ENCODE data around the gene TMEM132D.
"Not testable (repeated sequence)": the region's sequence is repeated elsewhere in the genome, so short reads cannot be mapped to it uniquely, and the experiment has no call there.

Gene TMEM132D

DNA sequence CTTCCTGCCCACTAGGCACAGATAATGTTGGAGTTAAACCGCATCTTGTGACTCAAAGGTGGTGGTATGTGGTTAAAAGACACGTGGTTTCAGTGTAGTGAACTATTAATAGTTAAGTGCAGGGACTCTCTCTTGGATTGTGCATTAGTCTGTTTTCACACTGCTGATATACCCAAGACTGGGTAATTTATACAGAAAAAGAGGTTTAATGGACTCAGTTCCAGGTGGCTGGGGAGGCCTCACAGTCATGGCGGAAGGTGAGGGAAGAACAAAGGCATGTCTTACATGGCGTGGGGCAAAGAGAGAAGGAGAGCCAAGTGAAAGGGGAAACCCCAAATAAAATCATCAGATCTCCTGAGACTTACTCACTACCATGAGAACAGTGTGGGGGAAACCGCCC, 688.3 kb downstream of the TMEM132D start:
- no peak for DNase-seq

DNA sequence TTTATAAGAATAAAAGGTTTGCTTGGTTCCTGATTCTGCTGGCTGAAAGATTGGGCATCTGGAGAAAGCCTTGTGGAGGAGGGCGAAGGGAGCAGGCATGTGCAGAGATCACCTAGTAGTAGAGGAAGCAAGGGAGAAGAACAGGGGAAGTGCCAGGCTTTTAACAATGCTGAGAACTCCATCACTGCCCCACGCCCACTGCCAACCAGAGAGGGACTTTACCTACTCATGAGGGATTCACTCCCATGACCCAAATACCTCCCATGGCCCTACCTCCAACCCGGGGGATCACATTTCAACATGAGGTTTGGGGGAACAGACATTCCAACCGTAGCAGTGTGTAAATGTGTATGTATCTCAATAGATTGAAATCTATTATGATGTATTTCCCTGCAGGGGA, 690.3 kb downstream of the TMEM132D start:
- DNase-seq, result no peak

DNA sequence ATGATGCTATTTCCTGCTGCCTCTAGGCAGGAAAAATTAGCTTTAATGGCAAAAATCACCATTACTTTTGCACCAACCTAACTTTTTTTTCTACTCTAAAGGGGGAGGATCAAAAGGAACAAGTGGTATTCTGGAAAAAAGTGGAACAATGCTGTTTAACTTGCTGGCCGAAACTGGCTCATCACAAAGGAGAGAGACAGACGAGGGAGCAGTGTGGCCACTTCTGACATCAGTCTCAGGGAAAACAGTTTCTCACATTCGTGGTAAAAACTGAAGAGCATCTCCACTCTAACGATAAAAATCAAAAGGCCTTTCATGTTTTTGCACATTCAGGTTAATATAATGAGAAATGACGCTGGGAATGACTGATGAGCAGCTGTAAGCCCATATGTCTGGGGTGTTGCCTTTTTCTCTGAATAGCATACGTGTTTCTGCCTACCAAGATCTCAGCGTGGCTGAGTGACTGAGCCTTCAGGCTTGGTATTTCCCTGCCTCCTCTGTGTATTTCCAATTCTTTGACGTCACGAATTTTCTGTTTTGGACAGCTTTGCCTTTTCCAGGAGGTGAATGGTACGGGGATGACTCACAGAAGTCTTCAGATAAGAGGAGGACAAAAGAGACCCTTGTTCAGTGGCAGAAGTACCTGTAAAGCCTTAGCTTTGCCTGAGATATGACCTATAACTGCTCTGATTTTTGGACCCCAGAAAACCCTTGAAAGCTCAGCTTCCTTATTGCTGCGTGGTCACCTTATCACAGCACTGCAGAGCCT, 691.8 kb downstream of the TMEM132D start:
- DNase-seq, result no peak

DNA sequence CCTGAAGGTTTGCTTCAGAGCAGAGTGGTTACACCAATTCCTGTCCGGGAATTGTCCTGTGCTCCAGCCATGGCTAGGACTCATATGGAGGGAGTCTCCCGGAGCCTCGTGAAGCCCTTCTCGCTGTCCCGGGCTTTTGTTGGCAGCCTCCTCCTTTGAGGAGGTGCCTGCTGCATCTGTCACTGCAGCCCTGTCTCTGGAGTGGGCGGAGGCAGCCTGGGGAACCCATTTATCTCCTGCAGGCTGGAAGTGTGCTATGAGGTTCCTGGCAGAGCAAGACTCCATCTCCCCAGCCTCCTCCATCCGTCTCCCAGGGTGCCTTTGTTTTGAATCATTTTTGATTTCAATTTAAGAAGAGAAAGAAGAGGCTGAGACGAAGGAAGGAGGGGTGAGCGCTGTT, 695.3 kb downstream of the TMEM132D start:
- DNase-seq, result no peak

DNA sequence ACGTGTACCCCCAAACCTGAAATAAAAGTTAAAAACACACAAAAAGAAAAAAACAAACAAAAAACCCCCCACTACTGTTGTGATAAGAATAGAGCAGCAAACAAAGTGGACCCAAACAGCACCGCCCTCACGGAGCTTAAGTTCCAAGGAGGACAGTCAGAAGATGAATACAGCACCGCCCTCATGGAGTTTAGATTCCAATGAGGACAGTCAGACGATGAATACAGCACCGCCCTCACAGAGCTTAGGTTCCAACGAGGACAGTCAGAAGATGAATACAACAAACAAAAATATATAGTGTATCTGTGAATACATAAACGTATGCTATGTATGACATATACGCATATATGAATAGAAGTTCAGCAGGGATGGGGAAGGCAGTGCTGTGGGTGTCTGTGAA, 696.7 kb downstream of the TMEM132D start:
- DNase-seq, result no peak

DNA sequence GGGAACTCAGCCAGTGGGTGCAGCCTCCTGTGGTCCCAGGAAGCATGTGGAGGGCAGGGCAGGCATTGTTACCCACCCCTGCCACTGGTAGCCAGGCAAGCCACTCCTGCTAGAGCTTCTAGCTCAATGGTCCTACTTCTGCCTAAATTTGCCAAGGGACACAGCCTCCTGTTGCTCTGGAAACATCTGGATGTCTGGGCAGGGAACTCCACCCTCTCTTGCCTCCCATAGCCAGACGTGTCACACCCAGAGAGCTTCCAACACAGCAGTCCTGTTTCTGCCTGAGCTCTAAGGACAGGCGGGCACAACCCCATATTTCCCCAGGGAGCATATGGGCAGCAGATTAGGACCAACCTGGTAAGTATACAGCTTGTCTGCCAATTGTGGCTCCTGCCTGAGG, 700.4 kb downstream of the TMEM132D start:
- no peak for DNase-seq

DNA sequence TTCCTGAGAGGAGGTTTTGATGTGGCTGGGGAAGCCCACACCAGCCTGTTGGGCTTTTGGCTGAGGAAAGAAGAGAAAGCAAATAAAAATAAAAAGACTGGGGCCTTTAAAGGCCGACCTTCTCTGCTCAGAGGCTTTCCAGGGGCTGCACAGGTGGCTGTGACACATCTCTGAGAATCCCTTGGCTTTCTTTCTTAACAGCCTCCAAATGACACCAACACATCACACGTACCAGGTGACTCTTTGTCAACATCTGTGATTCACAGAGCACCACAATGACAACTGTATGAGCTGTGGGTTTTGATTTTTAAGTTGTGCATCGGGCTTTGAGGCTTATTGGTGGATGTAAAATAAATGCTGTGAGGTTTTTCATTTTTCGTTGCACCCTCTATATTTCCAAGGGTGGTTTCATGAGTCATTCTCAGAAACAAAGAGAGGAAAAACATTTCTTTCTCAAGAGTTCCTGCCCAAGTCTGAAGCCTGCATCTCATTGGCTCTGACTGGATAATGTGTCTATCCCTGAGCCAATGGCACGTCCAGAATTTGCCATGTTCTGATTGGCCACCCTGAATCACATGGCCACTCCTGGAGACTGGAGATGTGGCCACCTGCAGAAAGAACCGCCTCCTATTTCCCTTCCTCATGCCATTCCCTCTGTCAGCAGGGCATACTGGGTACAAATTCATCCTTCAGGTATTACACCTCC, 701.6 kb downstream of the TMEM132D start:
- peak in 1 of 5 experiments; percentile 7 for DNase-seq

DNA sequence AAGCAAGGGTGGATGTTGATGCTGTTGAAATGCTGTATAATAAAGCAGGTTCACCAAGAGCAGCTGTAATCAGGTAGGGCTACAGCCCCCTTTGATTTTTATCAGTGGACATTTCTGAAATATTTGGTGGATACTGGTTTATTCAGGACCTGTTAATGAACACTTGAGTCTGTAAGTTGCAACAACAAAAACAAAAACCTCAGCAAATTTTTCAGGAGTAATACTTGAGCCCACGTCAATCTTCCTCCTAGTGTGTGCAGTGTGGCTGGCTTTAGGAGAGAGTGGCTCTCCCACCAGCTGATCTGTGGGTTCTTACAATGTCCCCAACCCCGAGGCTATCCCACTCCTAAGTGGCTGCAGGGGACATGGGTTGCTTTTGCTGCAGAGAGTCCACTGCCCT, 702.8 kb downstream of the TMEM132D start:
- no peak for DNase-seq

DNA sequence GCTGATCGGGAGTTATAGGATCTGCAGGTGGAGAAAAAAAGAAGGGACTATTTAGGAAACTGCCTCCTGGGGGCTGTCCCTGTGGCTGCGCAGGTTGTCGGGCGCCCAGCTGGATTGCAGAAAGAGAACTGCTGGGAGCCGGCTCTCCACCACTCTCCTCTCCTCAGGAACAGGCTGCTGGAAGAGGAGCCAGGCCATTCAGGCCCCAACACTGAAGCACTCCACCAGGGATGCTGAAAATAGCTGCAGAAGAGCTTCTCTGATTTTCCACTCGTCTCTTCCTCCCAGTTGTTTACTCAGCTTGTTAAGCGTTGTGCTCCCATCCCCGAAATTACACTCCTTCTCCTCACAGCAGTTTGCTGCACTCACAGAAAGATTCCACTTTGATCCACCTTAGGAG, 703.2 kb downstream of the TMEM132D start:
- DNase-seq, result no peak

DNA sequence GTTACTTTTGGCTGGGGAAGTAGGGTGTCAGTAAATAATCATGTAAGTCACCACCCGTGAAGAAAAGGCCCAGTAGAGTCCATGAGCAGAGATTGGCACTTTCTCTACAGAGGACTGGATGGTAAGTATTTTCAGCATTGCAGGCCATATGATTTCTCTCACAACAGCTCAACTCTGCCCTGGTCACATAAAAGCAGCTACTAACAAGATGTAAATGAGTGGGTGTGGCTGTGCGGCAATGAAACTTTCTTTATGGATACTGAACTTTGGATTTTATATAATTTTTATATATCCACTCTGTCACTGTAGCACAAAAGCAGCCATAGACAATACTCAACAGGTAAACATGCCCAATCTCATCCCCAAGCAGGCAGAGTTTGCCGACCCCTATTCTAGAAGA, 706.9 kb downstream of the TMEM132D start:
- DNase-seq, result no peak

DNA sequence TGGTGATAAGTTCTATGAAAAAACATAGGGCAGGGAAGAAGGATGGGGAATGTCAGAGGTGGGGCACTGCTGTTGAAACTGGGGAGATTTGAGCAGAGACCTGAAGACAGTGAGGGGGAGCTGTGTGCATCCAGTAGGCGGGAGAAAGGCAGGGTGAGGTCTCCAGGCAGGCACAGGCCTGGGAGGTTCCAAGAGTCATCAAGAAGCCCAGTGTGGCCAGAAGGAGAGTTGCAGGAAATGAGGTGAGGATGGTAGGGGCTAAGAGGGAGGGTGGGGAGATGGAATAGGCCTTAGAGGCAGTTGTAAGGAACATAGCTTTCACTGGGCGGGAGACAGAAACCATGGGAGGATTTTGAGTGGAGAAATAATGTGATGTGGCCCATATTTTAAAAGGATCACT, 708.7 kb downstream of the TMEM132D start:
- DNase-seq, result no peak

DNA sequence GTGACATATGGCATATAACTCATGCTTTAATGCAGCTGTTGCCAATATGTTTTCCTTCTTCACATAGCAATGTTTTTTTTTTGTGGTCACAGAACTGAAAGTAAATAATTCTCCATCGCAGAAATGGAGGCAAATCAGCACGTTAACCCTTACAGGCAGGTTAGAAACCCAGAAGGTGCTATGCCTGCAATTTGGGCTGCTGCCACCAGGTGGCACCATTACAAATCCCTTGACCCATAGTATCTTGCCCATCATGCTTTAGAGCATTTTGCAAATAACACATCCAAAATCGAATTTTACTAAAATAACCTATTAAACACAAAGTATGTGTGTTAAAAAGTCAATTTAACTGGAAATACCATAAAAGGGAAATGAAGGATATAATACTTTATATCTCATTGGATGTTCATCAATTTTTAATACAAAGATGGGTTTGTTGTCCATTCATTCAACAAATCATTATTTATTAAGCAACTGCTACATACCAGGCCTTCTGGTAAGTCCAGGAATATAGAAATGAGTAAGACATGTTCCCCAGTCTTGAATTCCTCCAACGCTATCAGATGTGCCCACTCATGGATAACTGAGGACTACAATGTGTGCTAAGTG, 710.5 kb downstream of the TMEM132D start:
- peak in 1 of 5 experiments; percentile 5 for DNase-seq

DNA sequence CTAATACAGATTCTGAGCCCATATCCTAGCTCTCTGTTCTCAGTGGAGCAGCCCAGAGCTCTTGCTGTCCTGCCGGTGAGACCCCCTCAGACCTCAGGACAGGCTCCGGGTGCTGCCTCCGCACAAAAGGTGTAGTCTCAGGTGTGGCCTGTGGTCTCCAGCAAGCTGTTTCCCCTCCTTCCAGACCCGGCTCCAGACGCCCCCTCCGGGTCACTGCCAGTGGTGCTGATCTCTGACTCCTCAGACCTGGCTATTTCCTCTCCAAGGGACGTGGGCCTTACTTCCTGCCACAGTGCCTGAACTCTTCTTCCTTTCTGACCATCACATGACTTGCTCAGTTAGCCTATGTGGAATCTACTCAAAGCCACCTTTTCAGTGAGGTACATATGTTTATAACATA, 713.0 kb downstream of the TMEM132D start:
- no peak for DNase-seq

DNA sequence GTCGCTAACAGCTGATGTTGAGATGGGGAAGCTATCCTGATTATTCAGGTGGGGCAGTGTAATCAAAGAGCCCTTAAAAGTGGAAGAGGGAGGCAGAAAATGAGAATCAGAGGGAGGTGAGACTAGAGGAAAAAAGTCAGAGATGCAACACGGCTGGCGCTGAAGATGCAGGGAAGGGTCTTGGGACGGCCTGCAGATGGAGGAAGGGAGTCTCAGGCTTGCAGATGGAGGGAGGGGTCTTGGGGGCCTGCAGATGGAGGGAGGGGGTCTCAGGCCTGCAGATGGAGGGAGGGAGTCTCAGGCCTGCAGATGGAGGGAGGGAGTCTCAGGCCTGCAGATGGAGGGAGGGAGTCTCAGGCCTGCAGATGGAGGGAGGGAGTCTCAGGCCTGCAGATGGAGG, 713.9 kb downstream of the TMEM132D start:
- DNase-seq, result not testable (repeated sequence)

DNA sequence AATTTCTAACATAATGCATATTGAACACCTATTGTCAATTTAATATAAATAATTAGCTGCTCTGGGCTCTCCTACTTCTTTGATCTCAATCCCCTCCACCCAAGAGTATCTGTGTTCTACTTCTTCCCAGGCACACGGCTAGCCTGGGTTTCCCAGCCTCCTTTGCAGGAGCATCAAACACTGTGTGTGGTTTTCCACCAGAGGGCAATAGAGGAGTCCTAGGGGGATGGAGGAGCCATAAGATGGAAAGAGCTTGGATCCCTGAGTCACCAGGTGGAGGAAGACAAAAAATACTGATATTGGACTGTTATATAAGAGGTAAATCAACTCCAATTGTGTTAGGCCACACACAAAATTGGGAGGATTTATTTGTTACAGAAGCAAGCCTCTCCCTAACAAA, 716.9 kb downstream of the TMEM132D start:
- DNase-seq, result peak in 1 of 5 experiments; percentile 4

DNA sequence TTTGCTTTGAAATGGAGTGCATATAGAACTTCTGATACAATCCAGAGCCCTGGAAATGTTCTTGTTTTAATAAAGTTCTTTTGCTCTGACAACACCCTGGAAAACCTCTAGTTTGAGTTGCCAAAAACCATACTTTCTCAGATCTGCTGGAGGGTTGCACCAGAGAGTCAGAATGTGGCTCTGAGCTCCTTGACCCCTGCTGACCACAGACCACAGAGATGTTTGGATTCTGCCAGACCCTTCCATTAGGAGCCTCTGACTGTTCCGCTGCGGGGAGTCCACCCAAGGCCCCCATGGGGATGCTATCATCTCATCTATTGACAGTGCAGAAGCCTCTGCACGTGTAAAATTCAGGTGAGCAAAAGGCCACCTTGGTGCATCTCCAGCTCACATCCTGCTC, 718.0 kb downstream of the TMEM132D start:
- DNase-seq, result no peak

DNA sequence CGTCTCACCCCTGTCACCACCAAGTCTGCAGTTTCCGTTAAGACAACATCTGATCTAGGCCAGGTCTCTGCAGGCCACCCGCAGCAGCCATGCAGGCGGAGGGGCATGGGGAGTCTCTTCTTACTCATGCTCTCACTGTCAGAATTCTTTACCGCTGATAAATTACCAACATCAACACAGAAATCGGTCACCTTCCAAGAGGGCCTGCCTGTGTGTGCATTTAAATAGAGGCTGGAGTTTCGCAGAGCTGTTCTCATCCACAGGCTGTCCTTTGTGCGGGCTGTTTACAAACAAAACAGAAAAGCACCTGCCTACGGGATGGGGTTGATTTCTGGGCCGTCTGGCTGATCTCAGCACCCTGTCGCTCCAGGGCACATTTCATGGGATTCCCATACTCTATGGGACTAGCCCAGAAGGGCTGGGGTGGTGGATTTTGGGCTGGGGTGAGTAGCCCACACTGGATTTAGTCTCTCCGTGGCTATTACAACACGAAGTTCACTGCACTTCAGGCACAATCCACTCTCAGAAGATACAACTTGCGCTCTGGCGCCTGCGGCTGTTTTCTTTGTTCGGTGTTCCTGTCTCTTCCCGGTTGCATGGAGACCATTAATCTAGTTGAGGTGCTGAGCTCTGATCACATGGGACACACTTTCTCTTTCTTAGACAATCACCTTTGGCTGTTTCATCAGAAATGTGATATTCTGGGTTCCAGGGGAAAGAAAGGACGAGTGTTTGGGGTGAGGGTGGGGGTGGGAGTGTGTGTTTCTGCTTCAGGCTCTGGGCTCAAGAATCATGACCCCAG, 719.5 kb downstream of the TMEM132D start:
- DNase-seq, result no peak

DNA sequence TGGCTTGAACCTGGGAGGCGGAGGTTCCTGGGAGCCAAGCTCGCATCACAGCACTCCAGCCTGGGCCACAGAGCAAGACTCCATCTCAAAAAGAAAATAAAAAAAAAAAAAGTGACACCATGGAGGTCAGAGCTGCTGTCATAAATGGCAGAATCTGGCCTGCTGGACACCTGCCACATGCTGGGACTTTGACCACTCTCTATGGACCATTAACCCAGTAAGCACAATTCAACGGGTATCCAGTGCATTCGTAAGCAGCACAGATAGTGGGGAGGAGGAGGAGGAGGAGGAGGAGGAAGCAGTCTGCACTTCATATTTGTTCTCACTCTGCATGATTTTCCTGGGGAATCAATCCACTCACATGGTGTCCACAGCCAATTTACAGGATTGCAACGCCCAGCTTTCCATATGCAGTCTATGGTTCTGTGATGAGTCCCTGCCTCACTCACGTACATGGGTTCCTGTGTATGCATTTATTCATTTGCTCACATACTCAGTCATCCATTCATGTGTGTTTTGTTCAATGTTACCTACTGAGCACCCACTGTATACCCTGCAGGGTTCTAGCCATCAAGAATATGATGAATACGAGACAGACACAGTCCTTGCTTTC, 723.8 kb downstream of the TMEM132D start:
- DNase-seq, result no peak

DNA sequence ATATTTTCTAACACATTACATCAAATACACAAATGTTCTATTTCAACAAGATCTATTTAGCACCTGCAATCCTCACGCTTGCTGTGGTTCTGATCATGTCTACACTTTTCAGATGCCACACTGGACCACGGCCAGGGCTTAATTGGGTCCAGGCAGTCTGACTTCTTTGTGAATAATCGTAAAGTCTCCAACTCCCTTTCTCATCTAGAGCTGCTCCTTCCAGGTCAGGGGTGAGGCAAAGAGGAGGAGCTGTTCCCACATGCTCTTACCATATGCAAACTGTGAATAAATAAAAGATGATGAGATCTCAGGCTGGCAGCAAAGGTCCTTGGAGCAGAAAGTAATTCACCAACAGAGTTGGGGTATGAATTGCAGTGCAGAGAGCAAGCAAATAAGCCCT, 733.9 kb downstream of the TMEM132D start:
- DNase-seq, result no peak

DNA sequence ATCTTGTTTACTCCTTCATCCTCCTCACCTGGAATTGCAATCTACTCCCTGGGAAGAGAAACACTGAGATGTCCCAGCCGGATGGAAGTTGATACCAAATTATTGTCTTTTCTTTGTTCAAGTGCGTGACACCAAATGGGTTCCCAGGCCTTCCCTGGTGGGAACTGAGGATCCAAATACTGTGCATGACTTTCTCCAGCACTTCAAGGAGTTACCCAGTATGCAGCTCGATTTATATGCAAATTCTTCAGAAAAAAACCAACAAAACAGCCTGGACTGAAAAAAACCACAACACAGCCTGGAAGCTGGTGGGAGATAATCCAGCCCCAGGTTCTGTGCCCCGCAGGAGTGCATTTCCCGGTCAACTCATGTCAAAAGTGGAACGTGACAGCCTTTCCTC, 740.0 kb downstream of the TMEM132D start:
- no peak for DNase-seq

DNA sequence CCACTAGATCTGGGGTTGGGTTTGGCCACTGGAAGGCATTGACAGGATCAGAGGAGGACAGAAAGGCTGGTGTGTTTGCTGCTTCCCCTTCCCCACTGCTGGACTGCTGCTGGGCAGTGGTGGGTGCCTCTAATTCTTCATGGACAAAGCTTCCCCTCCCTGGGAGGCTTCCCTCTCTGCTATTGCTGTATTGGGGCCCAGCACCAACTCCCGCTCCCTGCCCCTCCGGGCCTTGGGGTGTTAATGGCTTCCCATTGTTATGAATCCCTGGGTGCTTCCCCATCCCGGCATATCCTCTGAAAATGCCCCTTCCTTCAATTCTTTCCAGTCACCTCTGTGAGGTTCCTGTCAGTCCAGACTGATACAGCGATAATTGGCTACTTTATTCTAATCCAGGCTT, 740.4 kb downstream of the TMEM132D start:
- no peak for DNase-seq

DNA sequence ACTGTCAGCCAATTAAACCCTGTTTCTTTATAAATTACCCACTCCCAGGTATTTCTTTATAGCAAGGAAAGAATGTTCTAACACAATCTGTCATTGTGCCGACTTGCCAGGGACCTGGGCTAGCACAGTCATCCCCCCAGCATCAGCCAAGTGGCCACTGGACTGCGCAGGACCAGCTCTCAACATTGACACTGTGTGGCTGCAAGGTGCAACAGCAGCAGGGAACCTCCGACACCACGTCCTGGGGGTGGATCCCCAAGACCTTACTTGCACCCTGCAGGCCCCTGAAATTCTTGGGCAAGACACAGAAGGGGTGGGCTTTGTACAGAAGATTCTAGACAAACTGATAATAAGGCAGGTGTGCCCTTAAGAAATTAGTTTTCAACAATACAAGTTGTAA, 741.0 kb downstream of the TMEM132D start:
- no peak for DNase-seq

DNA sequence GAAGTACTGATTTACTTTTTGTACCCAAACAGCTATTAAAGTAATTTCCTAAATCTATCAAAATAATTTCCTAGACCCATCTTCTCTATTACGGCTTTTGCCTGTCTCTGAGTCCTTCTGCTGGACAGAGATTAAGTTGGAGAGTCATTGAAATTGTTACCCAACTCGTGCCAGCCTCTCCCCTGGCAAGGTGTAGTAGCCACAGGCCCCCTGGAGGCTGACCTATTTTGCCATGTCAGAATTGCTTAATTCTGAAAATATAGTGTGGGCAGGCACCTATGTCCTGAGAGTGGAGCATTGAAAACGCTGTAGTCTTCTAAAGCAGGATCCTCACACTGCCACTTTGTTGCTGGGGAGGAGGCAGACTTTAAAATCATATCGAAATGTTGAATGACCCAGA, 742.3 kb downstream of the TMEM132D start:
- DNase-seq, result no peak

All from T-helper 2 cell (primary cell).